Measurements from ENCODE around the gene BNIPL.

DNA sequence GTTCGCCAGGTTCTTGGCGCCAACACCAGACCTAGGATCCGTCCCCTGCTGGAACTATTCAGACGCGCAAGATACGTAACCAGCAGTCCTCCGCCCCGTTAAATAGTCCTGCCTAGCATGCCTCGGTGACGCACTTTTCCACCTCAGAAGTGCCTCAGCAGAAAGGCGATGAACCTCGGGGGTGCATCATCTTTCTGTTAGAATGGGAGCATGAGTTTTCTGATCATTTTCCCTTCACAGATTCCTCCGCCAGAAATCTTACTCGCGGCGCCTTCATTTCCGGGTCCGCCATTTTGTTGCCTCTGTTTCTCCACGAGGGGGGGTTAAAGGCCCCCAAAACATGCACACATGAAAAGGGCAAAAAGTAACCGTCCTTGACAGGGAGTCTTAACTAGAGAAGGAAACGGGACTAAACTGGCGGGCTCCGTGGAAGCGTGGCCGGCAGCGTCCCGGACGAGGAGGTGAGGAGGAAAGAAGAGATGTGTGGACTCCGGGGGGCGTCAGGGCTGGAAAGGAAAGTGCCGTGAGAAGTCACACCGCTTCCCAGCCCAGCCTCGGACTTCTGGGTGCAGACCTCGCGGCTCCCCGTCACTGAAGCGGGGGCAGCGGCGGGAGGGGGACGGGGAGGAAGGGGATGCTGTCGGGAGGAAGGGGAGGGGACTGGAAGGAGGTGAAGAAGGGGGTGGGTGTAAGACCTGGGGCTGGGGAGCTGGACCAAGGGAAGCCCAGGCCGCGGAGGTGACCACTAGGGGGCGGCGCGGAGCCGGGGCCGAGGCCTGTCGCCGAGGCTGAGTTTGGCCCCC lies 34.3 kb downstream of the BNIPL start, which contains the start of gene GABPB2:
- TF ChIP-seq, protein P1, sequence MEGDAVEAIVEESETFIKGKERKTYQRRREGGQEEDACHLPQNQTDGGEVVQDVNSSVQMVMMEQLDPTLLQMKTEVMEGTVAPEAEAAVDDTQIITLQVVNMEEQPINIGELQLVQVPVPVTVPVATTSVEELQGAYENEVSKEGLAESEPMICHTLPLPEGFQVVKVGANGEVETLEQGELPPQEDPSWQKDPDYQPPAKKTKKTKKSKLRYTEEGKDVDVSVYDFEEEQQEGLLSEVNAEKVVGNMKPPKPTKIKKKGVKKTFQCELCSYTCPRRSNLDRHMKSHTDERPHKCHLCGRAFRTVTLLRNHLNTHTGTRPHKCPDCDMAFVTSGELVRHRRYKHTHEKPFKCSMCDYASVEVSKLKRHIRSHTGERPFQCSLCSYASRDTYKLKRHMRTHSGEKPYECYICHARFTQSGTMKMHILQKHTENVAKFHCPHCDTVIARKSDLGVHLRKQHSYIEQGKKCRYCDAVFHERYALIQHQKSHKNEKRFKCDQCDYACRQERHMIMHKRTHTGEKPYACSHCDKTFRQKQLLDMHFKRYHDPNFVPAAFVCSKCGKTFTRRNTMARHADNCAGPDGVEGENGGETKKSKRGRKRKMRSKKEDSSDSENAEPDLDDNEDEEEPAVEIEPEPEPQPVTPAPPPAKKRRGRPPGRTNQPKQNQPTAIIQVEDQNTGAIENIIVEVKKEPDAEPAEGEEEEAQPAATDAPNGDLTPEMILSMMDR (IDR thresholded peaks at IDR 0.05; ENCODE audit: insufficient read depth, low read length): peak; percentile 87
- TF ChIP-seq, protein P2, sequence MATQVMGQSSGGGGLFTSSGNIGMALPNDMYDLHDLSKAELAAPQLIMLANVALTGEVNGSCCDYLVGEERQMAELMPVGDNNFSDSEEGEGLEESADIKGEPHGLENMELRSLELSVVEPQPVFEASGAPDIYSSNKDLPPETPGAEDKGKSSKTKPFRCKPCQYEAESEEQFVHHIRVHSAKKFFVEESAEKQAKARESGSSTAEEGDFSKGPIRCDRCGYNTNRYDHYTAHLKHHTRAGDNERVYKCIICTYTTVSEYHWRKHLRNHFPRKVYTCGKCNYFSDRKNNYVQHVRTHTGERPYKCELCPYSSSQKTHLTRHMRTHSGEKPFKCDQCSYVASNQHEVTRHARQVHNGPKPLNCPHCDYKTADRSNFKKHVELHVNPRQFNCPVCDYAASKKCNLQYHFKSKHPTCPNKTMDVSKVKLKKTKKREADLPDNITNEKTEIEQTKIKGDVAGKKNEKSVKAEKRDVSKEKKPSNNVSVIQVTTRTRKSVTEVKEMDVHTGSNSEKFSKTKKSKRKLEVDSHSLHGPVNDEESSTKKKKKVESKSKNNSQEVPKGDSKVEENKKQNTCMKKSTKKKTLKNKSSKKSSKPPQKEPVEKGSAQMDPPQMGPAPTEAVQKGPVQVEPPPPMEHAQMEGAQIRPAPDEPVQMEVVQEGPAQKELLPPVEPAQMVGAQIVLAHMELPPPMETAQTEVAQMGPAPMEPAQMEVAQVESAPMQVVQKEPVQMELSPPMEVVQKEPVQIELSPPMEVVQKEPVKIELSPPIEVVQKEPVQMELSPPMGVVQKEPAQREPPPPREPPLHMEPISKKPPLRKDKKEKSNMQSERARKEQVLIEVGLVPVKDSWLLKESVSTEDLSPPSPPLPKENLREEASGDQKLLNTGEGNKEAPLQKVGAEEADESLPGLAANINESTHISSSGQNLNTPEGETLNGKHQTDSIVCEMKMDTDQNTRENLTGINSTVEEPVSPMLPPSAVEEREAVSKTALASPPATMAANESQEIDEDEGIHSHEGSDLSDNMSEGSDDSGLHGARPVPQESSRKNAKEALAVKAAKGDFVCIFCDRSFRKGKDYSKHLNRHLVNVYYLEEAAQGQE (IDR thresholded peaks at IDR 0.05; ENCODE audit: insufficient replicate concordance, low read depth): peak; percentile 3
- peak; percentile 56; the same call in 1 of the 2 replicates for TF ChIP-seq GABPA (IDR thresholded peaks at IDR 0.05; ENCODE audit: low read depth)
- TF ChIP-seq POLR2AphosphoS5 (IDR thresholded peaks at IDR 0.05; ENCODE audit: low read depth): no peak; the same call in none of the 2 replicates
- TF ChIP-seq SPI1 (IDR thresholded peaks at IDR 0.05; ENCODE audit: borderline replicate concordance, low read depth): no peak

Data from HL-60 (cell line).